Stimulated activated CD8-positive, alpha-beta memory T cell treated with anti-CD3 and anti-CD28 coated beads, Interleukin-4, amount 100 ng/mL, for 1 hour (primary cell): Measurements from ENCODE around the gene LYSET.
"Not testable (repeated sequence)": the region's sequence is repeated elsewhere in the genome, so short reads cannot be mapped to it uniquely, and the experiment has no call there.

Source experiments
- DNase-seq, 2 donors: peaks; one replicate each; pipeline ENCODE4 v3.0.0-alpha.2; 2020; ENCODE audit warnings: low read depth in 2 of 2, low spot score in 1 of 2

The LYSET gene

GRCh38 chr14:93220509-93220908 is 35.4 kb downstream of the LYSET start:
- no peak for DNase-seq

- no peak for DNase-seq
Observed at GRCh38 chr14:93223565-93223964, 38.4 kb downstream of the LYSET start.

- DNase-seq = no peak
Observed at GRCh38 chr14:93228550-93228949, 43.4 kb downstream of the LYSET start.

- no peak for DNase-seq
Observed at GRCh38 chr14:93230539-93230938, 45.4 kb downstream of the LYSET start.

GRCh38 chr14:93231129-93231979 is 46.2 kb downstream of the LYSET start:
- DNase-seq = no peak

GRCh38 chr14:93232159-93232558 is 47.0 kb downstream of the LYSET start:
- DNase-seq = no peak

GRCh38 chr14:93233078-93233477 is 48.0 kb downstream of the LYSET start:
- DNase-seq = not testable (repeated sequence)

GRCh38 chr14:93234798-93235197 is 49.7 kb downstream of the LYSET start:
- no peak for DNase-seq
